Heart left ventricle (tissue), 16 donors: ENCODE results near the gene MAP3K4. TPM values are rescaled to one million over a fixed set of nuclear protein-coding genes. Genes with fewer than 3 reads are reported as not detected.

Experiments used
- ATAC-seq, 4 donors: fragments of 200-7000 bp; cut with Tn5 transposase; one replicate each; pipeline ENCODE4 v1.9.1; 2020 to 2022; ENCODE audit warnings: moderate library complexity in 4 of 4, mild to moderate bottlenecking in 3 of 4, moderate number of reproducible peaks in 1 of 4
- DNase-seq, 5 donors: peaks; one replicate each; pipeline ENCODE4 v3.0.0-alpha.2; 2020
- H3K27ac ChIP-seq, 12 donors: fragments of 200-600 bp; sonication (generic) in 4 of 12; one replicate each; pipeline versions ENCODE4 v1.5.0 to v1.8.0; 2016 to 2022; ENCODE audit warnings: mild to moderate bottlenecking in 2 of 12
- H3K27me3 ChIP-seq, 9 donors: fragments of 200-600 bp; sonication (generic) in 2 of 9; one replicate each; pipeline versions ENCODE4 v1.5.1 to v1.8.0; 2016 to 2022; ENCODE audit warnings: mild to moderate bottlenecking in 3 of 9
- H3K36me3 ChIP-seq, 9 donors: fragments of 200-600 bp; sonication (generic) in 2 of 9; one replicate each; pipeline versions ENCODE4 v1.5.0 to v1.8.0; 2018 to 2022; ENCODE audit warnings: mild to moderate bottlenecking in 2 of 9
- H3K4me1 ChIP-seq, 12 donors: fragments of 200-600 bp; sonication (generic) in 4 of 12; one replicate each; pipeline versions ENCODE4 v1.5.0 to v1.8.0; 2016 to 2022; ENCODE audit warnings: mild to moderate bottlenecking in 3 of 12
- H3K4me3 ChIP-seq, 12 donors: fragments of 200-600 bp; sonication (generic) in 4 of 12; one replicate each; pipeline versions ENCODE4 v1.5.0 to v1.8.0; 2017 to 2022; ENCODE audit warnings: mild to moderate bottlenecking in 9 of 12, moderate library complexity in 4 of 12
- H3K9me3 ChIP-seq, 12 donors: fragments of 200-600 bp; sonication (generic) in 4 of 12; one replicate each; pipeline versions ENCODE4 v1.5.0 to v1.8.0; 2016 to 2022; ENCODE audit warnings: mild to moderate bottlenecking in 1 of 12
- POLR2A ChIP-seq, 2 donors: fragments of 450-650 bp; IDR thresholded peaks; one replicate each; pipeline ENCODE4 v1.6.1; 2017; ENCODE audit warnings: antibody characterized with exemption in 2 of 2, mild to moderate bottlenecking in 2 of 2, moderate library complexity in 2 of 2
- WGBS, 4 donors: extraction: QIAGEN DNeasy Blood & Tissue Kit in 2 of 4; methylation state at CpG; one replicate each; pipeline versions ENCODE4 v1.1.5 to v1.1.7; 2013 to 2018; 5-methylcytosine and 5-hydroxymethylcytosine counted together
- intact Hi-C, 10 donors: fragments of 100-400 bp; cut with DNase I; formaldehyde crosslinking; loops; one replicate each; pipeline versions ENCODE4 v1.11.1 to v1.14.2; 2022
- polyA plus RNA-seq, 2 donors: library from polyadenylated mRNA; stranded (reverse); fragments of 200-250 nt; gene quantifications; one replicate each; pipeline ENCODE4 v1.2.3, GENCODE V29; 2013
- total RNA-seq, 9 donors: library from RNA; depleted of rRNA in 2 of 9; stranded (reverse); fragments of >200 nt in 2 of 9; fragmentation: NEBNext Ultra II Directional in 3 of 9; extraction: Animal tissue kit (Norgen Biotek cat#: 25700) in 3 of 9; gene quantifications; one replicate each; pipeline versions ENCODE4 v1.1.0 to v1.2.4, GENCODE V29; 2016 to 2023
- TF ChIP-seq, protein P1 (sequence below), 12 donors: fragments of 200-600 bp; sonication (generic) in 4 of 12; IDR thresholded peaks; one replicate each; pipeline versions ENCODE4 v1.5.0 to v1.8.0; 2018 to 2022; ENCODE audit warnings: antibody characterized with exemption in 12 of 12, mild to moderate bottlenecking in 5 of 12
- donor health status: ischemic (EF 13 %, LVEDD 7.1; RV severe dilation, severe dysfunction).
- donor health status: healthy with polysubstance abuse.
- donor health status: DM: no; HTN: yes; CAD: no.
- donor health status: DM: no; HTN: no; CAD: no.
- donor health status: ischemic (EF 25% LVEDD 6.9; RV normal size, moderate dysfunction).
- donor health status: ischemic (EF 25% LVEDD 5.7; RV mildly dilated, moderate dysfunction).
- donor health status: healthy.
- donor health status: DM: yes; HTN: yes; CAD: no.
- donor health status: ischemic (EF 35%, LVEDD 5.7; RV mildly dilated, moderate dysfunction).
- donor health status: nonischemic (EF 11% LVEDD 7.7; RV severe dilation, severe dysfunction).
- donor health status: DM: yes; HTN: yes; CAD: no.
- donor health status: PGD.
- donor health status: ischemic (EF 29% LVEDD 5.4; RV normal size, mild dysfunction).
- donor health status: nonischemic (EF 23%, LVEDD 6.1; RV moderate dilation, normal function).

MAP3K4 gene
- total and polyA plus RNA-seq, 11 donors, result 9.2 to 39.1 (median 28.4) TPM

DNA sequence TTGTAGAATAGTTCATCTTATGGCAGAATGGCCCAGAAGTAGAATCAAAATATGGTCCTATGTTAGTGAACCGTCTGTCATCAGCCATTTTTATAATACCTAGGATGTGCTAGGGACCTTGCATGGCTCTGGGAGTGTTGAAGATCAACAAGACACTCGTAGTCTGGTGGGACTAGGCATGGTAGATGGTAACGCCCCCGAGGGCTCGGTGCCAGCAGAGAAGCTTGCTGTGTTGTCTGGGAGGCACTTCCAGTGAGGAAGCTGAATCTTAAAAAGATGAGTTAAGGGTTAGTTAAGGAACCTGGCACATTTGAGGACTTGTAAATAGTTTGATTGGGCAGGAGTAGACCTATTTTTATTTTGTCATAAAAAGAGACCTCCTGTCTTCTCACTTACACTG is 82.4 kb downstream of the MAP3K4 start:
- intact Hi-C loops, result loop anchor here in 1 of 10 donors (10.0 kb wide), 1 partner anchor 139 kb away; no protein-coding TSS in a partner anchor
- TF ChIP-seq POLR2A (IDR thresholded peaks at IDR 0.05), result no peak
- TF ChIP-seq, protein P1, sequence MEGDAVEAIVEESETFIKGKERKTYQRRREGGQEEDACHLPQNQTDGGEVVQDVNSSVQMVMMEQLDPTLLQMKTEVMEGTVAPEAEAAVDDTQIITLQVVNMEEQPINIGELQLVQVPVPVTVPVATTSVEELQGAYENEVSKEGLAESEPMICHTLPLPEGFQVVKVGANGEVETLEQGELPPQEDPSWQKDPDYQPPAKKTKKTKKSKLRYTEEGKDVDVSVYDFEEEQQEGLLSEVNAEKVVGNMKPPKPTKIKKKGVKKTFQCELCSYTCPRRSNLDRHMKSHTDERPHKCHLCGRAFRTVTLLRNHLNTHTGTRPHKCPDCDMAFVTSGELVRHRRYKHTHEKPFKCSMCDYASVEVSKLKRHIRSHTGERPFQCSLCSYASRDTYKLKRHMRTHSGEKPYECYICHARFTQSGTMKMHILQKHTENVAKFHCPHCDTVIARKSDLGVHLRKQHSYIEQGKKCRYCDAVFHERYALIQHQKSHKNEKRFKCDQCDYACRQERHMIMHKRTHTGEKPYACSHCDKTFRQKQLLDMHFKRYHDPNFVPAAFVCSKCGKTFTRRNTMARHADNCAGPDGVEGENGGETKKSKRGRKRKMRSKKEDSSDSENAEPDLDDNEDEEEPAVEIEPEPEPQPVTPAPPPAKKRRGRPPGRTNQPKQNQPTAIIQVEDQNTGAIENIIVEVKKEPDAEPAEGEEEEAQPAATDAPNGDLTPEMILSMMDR (IDR thresholded peaks at IDR 0.05), result no peak
- H3K36me3 ChIP-seq, result peaks cover 0 to 79% (median 55%) of the 10 kb centered on the region in 9 donors
- no peaks in the 10 kb centered on the region for H3K27me3 ChIP-seq
- no peak overlapping the region for H3K4me3 ChIP-seq
- no peak overlapping the region for H3K27ac ChIP-seq
- ATAC-seq (no peak), DNase-seq (no peak)
- WGBS, 4 donors, result 49 to 66% (median 54%) methylated on average over 5 of the region's 5 CpGs
- H3K9me3 ChIP-seq, result no peaks in the 10 kb centered on the region
- H3K4me1 ChIP-seq, result peaks cover 0 to 17% (median 6%) of the 10 kb centered on the region in 12 donors

DNA sequence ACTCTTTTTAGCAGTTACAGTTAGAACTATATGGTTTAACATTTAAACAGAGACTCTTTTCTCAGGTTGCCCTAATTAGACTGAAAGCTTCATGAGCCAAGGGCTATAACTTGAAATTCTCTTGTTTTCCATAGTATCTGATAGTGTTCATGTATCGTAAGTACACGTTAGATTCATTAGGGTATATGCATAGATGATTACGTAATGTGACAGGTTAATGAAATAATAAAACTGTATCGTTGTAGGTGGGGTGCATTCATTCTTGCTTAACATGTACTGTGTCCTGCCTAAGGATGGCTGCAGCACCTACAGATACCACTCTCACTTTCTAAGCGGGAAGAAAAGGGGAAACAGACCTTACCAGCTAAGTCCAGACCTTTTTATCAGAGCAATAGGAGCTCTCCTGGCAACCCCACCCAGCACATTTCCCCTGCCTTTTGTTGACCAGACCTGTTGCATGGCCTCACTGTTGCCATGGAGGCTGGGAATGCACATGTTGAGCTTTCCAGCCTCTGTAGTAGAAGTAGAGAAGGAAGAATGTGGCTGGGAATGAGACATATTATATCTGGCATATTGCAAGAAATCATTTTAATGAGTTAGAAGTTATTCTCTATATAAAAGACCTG is 83.0 kb downstream of the MAP3K4 start:
- no peak overlapping the region for H3K27ac ChIP-seq
- no peak overlapping the region for H3K4me3 ChIP-seq
- TF ChIP-seq, protein P1 (IDR thresholded peaks at IDR 0.05), result no peak
- no peak for TF ChIP-seq POLR2A (IDR thresholded peaks at IDR 0.05)
- no peaks in the 10 kb centered on the region for H3K9me3 ChIP-seq
- intact Hi-C loops, result loop anchor here in 1 of 10 donors (10.0 kb wide), 1 partner anchor 140 kb away; no protein-coding TSS in a partner anchor
- peaks cover 0 to 17% (median 6%) of the 10 kb centered on the region in 12 donors for H3K4me1 ChIP-seq
- H3K27me3 ChIP-seq, result no peaks in the 10 kb centered on the region
- DNase-seq (peak in 1 of 5 donors; percentile 37), ATAC-seq (peak in 3 of 4 donors; percentile 70 to 86 (median 81))
- H3K36me3 ChIP-seq, result peaks cover 0 to 84% (median 60%) of the 10 kb centered on the region in 9 donors
- WGBS, 4 donors, result 85 to 93% (median 91%) methylated on average over 5 of the region's 5 CpGs

DNA sequence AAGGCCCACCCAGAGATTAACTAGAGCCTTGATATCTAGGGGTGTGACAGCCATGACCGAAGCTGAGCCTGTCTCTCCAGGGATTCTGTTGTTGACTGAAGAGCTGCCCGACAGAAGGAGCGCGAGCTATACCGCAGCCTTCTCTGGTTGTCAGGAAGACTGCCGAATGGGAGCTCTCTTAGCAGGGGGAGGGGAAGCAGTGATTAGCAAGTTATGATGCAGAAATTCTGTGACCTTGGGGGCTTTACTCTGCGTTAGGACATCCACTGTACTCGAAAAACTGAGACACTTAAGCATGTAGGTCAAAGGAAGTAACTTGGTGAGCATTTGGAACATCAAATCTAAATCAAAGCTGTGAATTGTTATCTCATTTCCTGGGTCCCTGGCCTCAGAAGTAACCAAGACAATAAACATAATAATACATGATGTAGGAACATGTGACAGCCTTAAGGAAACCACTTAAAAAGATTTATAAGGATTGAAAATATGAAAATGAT is 84.7 kb downstream of the MAP3K4 start:
- Histone ChIP-seq H3K4me3 (no peak overlapping the region), H3K27ac (no peak overlapping the region), H3K27me3 (no peaks in the 10 kb centered on the region), H3K4me1 (peaks cover 0 to 17% (median 6%) of the 10 kb centered on the region in 12 donors), H3K9me3 (no peaks in the 10 kb centered on the region), H3K36me3 (peaks cover 0 to 90% (median 67%) of the 10 kb centered on the region in 9 donors)
- TF ChIP-seq, protein P1 (IDR thresholded peaks at IDR 0.05), result no peak
- no peak for TF ChIP-seq POLR2A (IDR thresholded peaks at IDR 0.05)
- peak in 1 of 4 donors; percentile 28 for ATAC-seq
- intact Hi-C loops, result loop anchor here in 1 of 10 donors (10.0 kb wide), 1 partner anchor 141 kb away; no protein-coding TSS in a partner anchor
- DNase-seq, result no peak
- WGBS, 4 donors, result 61 to 70% (median 65%) methylated on average over 8 of the region's 8 CpGs

DNA sequence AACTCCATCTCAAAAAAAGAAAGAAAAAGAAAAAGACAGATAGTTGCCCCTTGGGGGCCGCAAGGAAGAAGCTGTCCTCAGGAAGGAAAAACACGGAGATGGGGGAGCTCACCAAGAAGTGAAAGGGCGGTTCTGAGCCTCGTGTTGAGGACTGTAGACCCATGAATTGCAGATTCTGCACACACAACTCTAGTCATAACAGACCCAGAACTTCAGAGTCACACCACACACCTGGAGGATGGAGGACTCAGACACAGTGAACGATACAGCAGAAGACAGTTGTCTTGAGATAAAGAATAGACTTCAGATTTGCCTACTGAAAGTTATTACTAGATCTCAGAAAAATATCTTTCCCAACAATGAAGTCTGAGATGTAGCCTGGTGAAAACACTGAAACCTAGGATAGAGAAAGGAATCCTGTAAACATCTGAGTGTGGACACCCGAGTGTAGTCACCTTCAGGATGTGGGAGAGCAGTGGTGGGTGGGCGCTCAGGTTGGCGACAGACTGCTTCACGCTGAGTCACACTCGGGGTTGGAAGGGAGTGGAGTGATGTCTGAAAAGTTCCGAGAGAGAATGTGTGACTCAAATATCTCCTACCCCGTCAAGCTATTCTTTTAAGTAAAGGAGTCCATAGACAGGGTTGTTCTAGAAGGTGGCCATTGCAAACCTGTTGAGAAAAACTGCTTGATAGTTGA is 88.1 kb downstream of the MAP3K4 start:
- peaks cover 0 to 16% (median 4%) of the 10 kb centered on the region in 12 donors for H3K4me1 ChIP-seq
- no peaks in the 10 kb centered on the region for H3K27me3 ChIP-seq
- DNase-seq, result peak in 1 of 5 donors; percentile 55
- intact Hi-C loops, result loop anchor here in 3 of 10 donors (10.0 kb wide), 2 partner anchors 85 to 145 kb away; partner anchors contain the start of gene MAP3K4 (in 1 of the 3)
- no peak overlapping the region for H3K27ac ChIP-seq
- H3K36me3 ChIP-seq, result peaks cover 0 to 92% (median 74%) of the 10 kb centered on the region in 9 donors
- 85 to 88% (median 88%) methylated on average over 12 of the region's 12 CpGs for WGBS, 4 donors
- TF ChIP-seq, protein P1 (IDR thresholded peaks at IDR 0.05), result no peak
- TF ChIP-seq POLR2A (IDR thresholded peaks at IDR 0.05), result no peak
- ATAC-seq, result peak in 2 of 4 donors; percentile 30 to 75
- H3K4me3 ChIP-seq, result no peak overlapping the region
- no peaks in the 10 kb centered on the region for H3K9me3 ChIP-seq
